ENCODE measurements around the gene GPR25. TPM values are rescaled to one million over a fixed set of nuclear protein-coding genes. Genes with fewer than 3 reads are reported as not detected.

Gene GPR25
- total RNA-seq, 1 experiment from 2014 or later: not detected

- DNase-seq (ENCODE audit: low read depth, low spot score): no peak
- H3K27me3 ChIP-seq (ENCODE audit: insufficient read depth, low read length): peaks cover 10% of the 10 kb centered on the region; the same call in 1 of the 2 replicates
- no peak overlapping the region for H2AFZ ChIP-seq (ENCODE audit: low read depth, low read length, poor library complexity, severe bottlenecking)
- no peak overlapping the region for H3K4me2 ChIP-seq (ENCODE audit: low read length)
- RAD21 ChIA-PET (ENCODE audit: low non-redundant PET in 1 of 2, low total read pairs in 2 of 2, uncharacterized antibody in 2 of 2, unreplicated experiment in 2 of 2): no interaction called here
- no peak overlapping the region for H3K27ac ChIP-seq (ENCODE audit: low read depth, low read length)
- no TSS peak for BruUV-seq (replicated peaks)
- H3K79me2 ChIP-seq (ENCODE audit: insufficient read depth, low read length): no peaks in the 10 kb centered on the region
- no peak overlapping the region for H3K4me3 ChIP-seq (replicated peaks in 1 of 2; ENCODE audit: low read depth in 1 of 2, low read length in 2 of 2)
- POLR2A ChIA-PET: interaction anchor here (1.3 kb wide), 1 partner anchor 12 kb away, joined by 3 read pairs; no protein-coding TSS in a partner anchor
- no peak overlapping the region for H3K9ac ChIP-seq (ENCODE audit: low read length)
- no peaks in the 10 kb centered on the region for H3K36me3 ChIP-seq (ENCODE audit: control insufficient read depth in 1 of 2, insufficient read depth in 2 of 2, low read length in 2 of 2)
- intact Hi-C loops (cut with micrococcal nuclease): no loop called here
- no peaks in the 10 kb centered on the region for H4K20me1 ChIP-seq (ENCODE audit: insufficient read depth)
- no peak for ATAC-seq
- H3K9me3 ChIP-seq (ENCODE audit: control insufficient read depth in 1 of 2, insufficient read depth in 1 of 2, low read depth in 1 of 2, low read length in 2 of 2): no peaks in the 10 kb centered on the region
- no peak for TF ChIP-seq ATF3 (IDR thresholded peaks at IDR 0.05)
- no peak for TF ChIP-seq CTCF (IDR thresholded peaks at IDR 0.05 in 2 of 3, conservative IDR thresholded peaks at IDR 0.05 in 1 of 3; ENCODE audit: borderline replicate concordance in 1 of 3, insufficient read depth in 1 of 3, low read depth in 2 of 3, low read length in 2 of 3)
- TF ChIP-seq RAD21 (IDR thresholded peaks at IDR 0.05; ENCODE audit: low read depth): no peak
- no peak for TF ChIP-seq YY1 (IDR thresholded peaks at IDR 0.05; ENCODE audit: extremely low read depth, insufficient replicate concordance, low read depth, low read length)
- no peak for TF ChIP-seq MAX (IDR thresholded peaks at IDR 0.05)
- no peak for TF ChIP-seq JUND (IDR thresholded peaks at IDR 0.05)
- TF ChIP-seq EZH2phosphoT487 (IDR thresholded peaks at IDR 0.05; ENCODE audit: borderline replicate concordance): no peak
- TF ChIP-seq ZNF274 (IDR thresholded peaks at IDR 0.05; ENCODE audit: low read depth, low read length): no peak
- H3K4me1 ChIP-seq (ENCODE audit: control insufficient read depth in 1 of 2, insufficient read depth in 2 of 2, low read length in 2 of 2): 0 out of 4 replicates have a peak, but pooled peaks cover 0 to 4% of the 10 kb centered on the region in 2 experiments
- H3K9me2 ChIP-seq (ENCODE audit: insufficient read depth): no peaks in the 10 kb centered on the region
- CTCF ChIA-PET: no interaction called here
Observed at GRCh38 chr1:200877839-200878551, 5.2 kb downstream of the GPR25 start.

Data from HCT116 (cell line).